GM12878 (cell line): ENCODE results near the gene BIN1. TPM values are rescaled to one million over a fixed set of nuclear protein-coding genes. Genes with fewer than 3 reads are reported as not detected.

Source experiments
- EP300 ChIP-seq, 2 experiments: fragments of 150-350 bp in 1 of 2; IDR thresholded peaks; 2 replicates each; pipeline ENCODE4 v1.6.1; 2011 to 2012; ENCODE audit warnings: low read depth in 2 of 2, low read length in 2 of 2, borderline replicate concordance in 1 of 2, improper control_type of control experiment in 1 of 2, inconsistent platforms in 1 of 2; ENCODE audit not compliant: control insufficient read depth in 1 of 2
- FOXM1 ChIP-seq: IDR thresholded peaks from 2 replicates; pipeline ENCODE4 v1.6.1; 2012; ENCODE audit warnings: low read depth, mild to moderate bottlenecking, inconsistent platforms, low read length, moderate library complexity
- POU2F2 ChIP-seq: IDR thresholded peaks from 3 replicates; pipeline ENCODE4 v1.6.1; 2011; ENCODE audit warnings: low read depth, mild to moderate bottlenecking, low read length, borderline replicate concordance
- SIX5 ChIP-seq: IDR thresholded peaks from 2 replicates; pipeline ENCODE4 v1.6.1; 2011; ENCODE audit warnings: mild to moderate bottlenecking, low read depth, low read length, moderate library complexity; ENCODE audit not compliant: severe bottlenecking
- ZBTB11 ChIP-seq: fragments of 450-650 bp; formaldehyde crosslinking; IDR thresholded peaks from 2 replicates; pipeline ENCODE4 v1.5.0; 2022; ENCODE audit warnings: mild to moderate bottlenecking, missing genetic modification characterization
- ZNF24 ChIP-seq: fragments of 450-650 bp; IDR thresholded peaks from 2 replicates; pipeline ENCODE4 v1.6.1; 2017; ENCODE audit warnings: antibody characterized with exemption, mild to moderate bottlenecking
- ZNF687 ChIP-seq: fragments of 450-650 bp; IDR thresholded peaks from 2 replicates; pipeline ENCODE4 v1.6.1; 2017; ENCODE audit warnings: mild to moderate bottlenecking, moderate library complexity
- polyA plus RNA-seq, 11 experiments: library from polyadenylated mRNA; depleted of rRNA in 4 of 11; unstranded in 6 of 11; stranded (reverse) in 5 of 11; fragments of >200 nt; fragmentation: Nextera tagmentation in 4 of 11; fragmentation: Illumina TruSeq in 1 of 11; extraction: Ambion mirVana in 4 of 11; extraction: Trizol in 1 of 11; gene quantifications; 1 replicate in 1 of 11; 2 replicates in 10 of 11; pipeline versions ENCODE4 v1.2.1 to v1.2.3, GENCODE V29; 2011 to 2016; ENCODE audit warnings: inconsistent platforms in 2 of 11, missing spikeins in 2 of 11, low read depth in 1 of 11
- total RNA-seq, 4 experiments: library from RNA; depleted of rRNA in 3 of 4; stranded (reverse); fragments of >200 nt in 3 of 4; fragmentation: Illumina TruSeq in 1 of 4; extraction: Trizol in 1 of 4; gene quantifications; 2 replicates each; pipeline versions ENCODE4 v1.2.1 to v1.2.3, GENCODE V29; 2013 to 2021

BIN1 gene
- total and polyA plus RNA-seq, 10 of the 15 experiments (the other 5 are each of a cell fraction or from before 2014, with no cell fraction given) = 0.32 to 21.3 (median 11.2) TPM

GRCh38 chr2:127011231-127011661 is 95.7 kb downstream of the BIN1 start (continued):
- TF ChIP-seq ZNF687 (no peak), ZNF24 (no peak), POU2F2 (no peak), FOXM1 (no peak), EP300 (IDR thresholded peaks at IDR 0.05; ENCODE audit: borderline replicate concordance in 1 of 2, control insufficient read depth in 1 of 2, low read depth in 2 of 2, low read length in 2 of 2) (no peak), ZBTB11 (CRISPR knock-in tag) (no peak), SIX5 (no peak)
- TF ChIP-seq, all 136 proteins: peak for 0
